GM19324 (cell line): Measurements from ENCODE around the gene GSC2.

ENCODE experiments used
- ATAC-seq: cut with Tn5 transposase; IDR thresholded peaks from one replicate; pipeline ENCODE4 v1.9.1; 2021; ENCODE audit warnings: mild to moderate bottlenecking, moderate library complexity; ENCODE audit not compliant: unreplicated experiment, low FRiP score

GSC2 gene

DNA sequence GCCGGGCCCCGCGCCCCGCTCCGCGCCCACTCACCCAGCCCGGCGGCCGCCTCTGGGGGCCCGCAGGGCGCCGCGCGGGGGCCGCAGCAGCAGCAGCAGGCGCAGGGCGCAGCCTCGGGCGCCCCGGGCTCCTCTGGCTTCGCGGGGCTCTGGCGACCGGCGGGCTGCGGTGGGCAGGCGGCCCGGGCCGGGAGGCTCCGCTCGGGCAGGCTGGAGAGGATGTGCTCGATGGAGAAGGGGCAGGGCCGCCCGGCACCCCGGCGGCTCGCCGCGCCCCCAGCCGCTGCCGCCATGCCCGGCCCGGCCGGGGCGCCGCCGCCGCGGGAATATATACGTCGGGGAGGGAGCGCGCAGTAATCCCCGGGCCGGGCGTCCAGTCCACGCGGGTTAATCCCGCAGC is at the start of gene GSC2:
TSS of gene GSC2 (minus strand) at position 302 of the 400 bp plus-strand sequence. CDS start at position 293, 9 bp downstream.
- no peak for ATAC-seq

- ATAC-seq, result no peak
These were observed 49.4 kb upstream of the GSC2 start for GRCh38 chr22:19199479-19199878.

GRCh38 chr22:19197997-19198865 is 48.1 kb upstream of the GSC2 start:
- no peak for ATAC-seq

DNA sequence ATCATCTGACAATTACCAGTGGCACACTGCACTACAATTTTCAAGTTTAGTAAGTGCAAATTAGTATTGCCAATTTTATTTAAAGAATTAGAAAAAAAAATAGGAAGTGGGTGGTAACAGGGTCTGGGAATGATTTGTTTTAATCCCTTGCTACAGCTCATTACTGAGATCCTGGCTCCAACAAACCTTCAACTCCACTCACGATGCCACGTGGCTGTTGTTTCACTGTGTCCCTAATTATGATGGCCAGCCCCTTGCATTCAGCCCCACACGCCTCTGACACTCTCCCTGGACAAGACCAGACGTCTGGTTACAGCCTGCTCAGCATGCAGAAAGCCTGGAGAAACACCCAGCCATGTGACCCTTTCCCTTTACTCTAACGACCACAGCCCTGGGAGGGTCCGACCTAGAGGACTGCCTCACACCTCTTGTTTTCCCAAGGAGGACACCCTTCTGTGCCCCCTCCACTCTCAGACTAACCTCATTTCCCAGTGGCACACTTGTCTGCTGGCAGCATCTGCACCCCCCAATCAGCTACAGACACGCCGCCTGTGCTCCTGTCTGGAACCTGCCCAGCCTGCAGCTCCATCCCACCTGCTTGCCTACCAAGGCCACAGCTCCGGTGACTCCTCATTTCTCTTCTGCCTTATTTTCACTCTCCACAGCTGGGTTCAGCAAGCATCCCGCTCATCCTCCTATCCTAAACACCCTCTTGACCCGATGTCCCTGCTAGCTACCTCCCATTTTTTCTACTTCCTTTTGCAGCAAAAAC is 46.9 kb upstream of the GSC2 start:
- ATAC-seq, result no peak

- no peak for ATAC-seq
These were observed 46.0 kb upstream of the GSC2 start for GRCh38 chr22:19195796-19196731.

DNA sequence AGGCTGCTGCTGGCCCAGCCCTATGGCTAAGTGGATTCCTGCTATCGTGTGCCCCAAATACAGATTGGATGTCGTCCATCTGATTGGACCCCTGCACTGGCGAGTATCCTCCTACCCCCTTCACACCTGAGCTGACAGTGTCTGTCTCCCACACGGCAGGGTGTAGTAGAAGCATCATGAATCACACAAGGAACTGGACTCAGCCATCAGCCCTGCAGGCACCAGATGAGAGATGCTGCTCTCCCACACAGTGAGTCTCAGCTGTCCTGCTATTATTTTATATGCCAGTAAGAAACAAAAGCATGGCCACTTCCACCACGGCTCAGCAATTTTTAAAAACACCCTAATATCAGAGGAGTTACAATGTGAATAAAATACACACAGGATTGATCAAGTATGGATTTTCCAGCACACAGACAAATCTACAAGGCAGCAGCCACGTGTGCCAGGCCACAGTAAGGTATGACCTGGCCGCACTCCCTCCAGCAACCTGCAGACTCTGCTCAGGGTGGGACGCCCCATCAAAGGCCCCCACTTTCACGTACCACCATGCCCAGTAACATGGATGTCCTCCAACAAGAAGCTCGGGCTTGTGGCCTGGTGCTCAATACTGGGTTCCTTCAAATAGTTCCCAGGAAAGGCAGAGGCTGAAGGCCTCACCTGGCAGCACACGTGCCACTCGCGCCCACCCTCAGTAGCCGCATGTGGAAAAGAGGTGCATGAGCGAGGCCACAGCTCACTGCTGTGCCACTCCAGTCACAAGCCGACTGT is 44.9 kb upstream of the GSC2 start:
- no peak for ATAC-seq

DNA sequence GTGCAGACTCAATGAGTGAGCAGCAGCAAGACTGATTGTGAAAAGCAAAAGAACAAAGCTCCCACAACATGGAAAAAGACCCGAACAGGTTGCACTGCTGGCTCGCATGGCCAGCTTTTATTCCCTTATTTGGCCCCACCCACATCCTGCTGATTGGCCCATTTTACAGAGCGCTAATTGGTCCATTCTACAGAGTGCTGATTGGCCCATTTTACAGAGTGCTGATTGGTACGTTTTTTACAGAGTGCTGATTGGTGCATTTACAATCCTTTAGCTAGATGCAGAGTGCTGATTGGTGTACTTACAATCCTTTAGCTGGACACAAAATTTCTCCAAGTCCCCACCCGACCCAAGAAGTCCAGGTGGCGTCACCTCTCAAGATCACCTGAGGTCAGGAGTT is 43.8 kb upstream of the GSC2 start:
- ATAC-seq, result no peak

DNA sequence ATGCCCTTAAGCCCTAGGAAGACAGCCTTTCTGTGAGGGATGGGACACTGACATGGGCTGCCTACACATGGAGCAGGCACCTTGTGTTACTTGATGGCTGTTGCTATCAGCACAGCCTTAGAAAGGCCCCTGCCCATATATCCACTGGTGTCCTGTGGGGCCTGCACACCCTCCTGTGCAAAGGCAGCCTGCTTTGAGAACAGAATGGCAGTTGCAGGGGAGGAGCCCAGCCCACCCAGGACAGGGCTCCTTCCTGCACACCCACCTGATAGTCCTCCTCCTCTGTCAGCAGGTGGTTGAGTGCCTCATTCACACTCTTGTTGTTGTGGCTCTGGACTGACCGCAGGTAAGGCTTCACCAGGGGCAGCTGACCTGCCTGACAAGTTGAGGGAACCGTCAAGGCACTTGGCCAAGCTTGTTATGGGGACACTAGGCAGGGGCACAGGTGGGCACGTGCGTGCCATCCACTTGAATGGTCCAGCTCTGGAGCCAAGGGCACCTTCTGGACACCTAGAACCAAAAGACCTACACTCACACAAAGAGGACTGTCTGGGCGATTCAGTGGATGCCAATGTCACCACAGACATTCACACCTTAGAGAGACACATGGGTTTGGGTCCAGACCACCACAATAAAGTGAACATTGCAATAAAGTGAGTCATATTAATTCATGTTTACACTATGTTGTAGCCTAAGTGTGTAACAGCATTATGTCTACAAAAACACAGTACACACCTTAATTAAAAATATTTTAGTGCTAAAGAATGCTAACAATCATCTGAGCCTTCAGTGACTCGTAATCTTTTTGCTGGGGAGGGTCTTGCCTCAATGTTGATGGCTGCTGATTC is 37.8 kb upstream of the GSC2 start:
- ATAC-seq, result no peak

GRCh38 chr22:19184276-19184997 is 34.3 kb upstream of the GSC2 start:
- no peak for ATAC-seq

DNA sequence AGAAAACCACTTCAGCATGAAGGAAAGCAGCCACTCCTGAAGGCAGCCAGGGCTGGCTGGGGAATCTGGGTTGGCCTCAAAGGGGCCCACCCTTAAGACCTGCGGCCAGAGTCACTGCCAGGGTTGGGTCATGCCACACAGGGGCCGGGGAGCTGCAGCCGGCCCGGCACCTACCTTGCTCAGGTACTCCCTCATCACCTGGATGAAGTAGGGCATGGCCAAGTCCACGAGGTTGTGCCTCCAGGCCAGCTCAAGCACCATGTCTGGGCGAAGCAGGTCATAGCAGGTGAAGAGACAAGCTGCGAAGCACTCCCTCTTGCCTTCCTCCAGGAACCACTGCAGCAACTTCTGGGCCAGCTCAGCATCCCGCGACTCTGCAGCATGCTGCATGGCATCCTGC is 33.1 kb upstream of the GSC2 start:
- no peak for ATAC-seq

DNA sequence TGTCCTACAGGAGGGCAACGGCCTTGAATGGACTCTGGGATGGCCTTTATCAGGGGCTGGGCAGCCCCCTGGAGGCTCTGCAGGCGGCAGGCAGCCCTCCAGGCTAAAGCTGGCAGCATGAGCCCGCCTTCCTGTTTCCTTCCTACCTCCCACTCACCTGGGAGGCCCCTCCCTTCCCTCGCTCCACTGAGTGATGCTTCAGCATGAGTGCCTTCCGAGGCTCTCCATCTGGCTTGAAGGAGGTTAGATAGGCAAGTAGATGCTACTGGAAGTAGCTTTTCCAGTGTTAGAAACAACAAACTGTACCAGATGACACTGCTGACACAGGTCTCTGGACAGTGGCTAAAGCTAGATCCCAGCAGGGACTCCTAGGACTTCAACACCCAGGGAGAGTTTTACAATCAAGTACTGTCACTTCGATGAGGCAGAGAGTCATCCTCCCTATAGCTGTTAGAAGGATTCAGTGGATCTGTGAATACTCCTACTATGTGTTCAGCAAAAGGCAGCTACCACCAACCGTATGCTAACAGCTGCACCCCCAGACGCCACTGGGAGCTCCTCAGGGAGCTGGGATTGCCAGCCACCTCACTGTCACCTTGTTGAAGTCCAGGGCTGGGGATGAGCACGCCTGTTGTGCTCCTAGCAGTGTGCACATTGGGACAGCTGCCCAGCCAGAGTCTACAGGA is 32.5 kb upstream of the GSC2 start:
- ATAC-seq, result no peak

DNA sequence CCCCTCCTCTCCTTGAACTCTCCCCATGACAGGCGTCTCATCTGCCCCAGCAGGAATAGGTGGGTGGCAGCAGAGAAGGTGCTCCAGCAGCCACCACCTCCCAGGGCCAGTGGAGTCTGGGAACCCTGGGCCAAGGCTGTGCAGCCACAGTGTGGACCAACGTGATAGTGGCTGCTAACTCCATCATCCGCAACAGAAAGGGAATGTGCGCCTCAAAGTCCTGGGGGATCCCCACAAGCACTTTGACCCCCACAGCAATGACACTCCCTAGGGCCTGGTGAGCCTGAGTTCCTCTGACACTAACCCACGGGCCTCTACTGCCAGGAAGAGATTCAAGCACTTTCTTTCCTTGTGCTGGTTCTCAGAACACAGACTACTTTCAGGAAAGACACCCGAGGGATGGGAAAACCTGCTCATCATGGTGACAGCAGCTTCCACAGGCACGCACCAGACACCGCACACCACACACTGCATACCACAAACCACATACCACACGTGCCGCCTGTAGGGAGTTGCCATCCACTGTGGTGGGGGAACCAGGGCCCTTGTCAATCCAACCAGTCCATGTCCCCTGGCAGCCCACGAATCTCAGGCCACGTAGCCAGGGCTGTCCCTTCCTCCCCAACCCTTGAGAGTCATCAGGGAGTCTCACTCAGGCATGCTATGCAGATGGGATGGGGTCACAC is 31.8 kb upstream of the GSC2 start:
- ATAC-seq, result no peak

- no peak for ATAC-seq
These were observed 30.8 kb upstream of the GSC2 start for GRCh38 chr22:19180740-19181410.

- no peak for ATAC-seq
These were observed 30.1 kb upstream of the GSC2 start for GRCh38 chr22:19180234-19180633.

DNA sequence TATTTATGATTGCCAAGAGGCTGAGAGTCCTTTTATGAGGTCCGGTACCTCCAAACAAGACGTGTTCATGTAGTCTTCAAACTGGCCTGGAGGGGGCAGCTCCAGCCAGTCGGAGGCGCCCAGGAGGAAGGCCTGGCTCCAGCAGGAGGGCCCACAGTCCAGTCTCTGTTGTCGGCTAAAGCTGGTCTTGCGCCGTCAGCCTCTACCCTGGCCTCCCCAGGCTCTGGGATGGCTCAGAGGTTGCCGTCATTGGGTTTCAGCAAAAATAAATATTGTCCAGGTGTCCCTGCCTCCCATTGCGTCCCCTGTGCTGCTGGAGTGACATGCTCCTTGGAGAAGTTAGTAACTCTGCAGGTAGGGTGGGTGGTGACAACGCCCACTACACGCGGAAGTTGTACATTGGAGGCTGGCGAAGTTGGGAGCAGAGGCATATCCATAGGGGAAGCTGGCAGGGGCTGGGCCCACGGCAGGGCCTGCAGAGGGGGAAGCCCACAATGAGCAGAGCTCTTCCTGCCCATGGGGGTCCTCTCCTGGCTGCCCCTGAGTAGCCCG is 29.5 kb upstream of the GSC2 start:
- ATAC-seq, result no peak
